HG03342 (cell line): Measurements from ENCODE around the gene GSTA2.
"Not testable (repeated sequence)": the region's sequence is repeated elsewhere in the genome, so short reads cannot be mapped to it uniquely, and the experiment has no call there.

Source experiments
- ATAC-seq: cut with Tn5 transposase; IDR thresholded peaks from one replicate; pipeline ENCODE4 v1.9.1; 2021; ENCODE audit warnings: mild to moderate bottlenecking, moderate library complexity; ENCODE audit not compliant: unreplicated experiment

GSTA2 gene

GRCh38 chr6:52760105-52760765 is 3.0 kb downstream of the GSTA2 start:
- no peak for ATAC-seq

GRCh38 chr6:52759085-52759484 is 4.2 kb downstream of the GSTA2 start:
- no peak for ATAC-seq

GRCh38 chr6:52757651-52758338 is 5.5 kb downstream of the GSTA2 start:
- not testable (repeated sequence) for ATAC-seq

GRCh38 chr6:52754443-52754842 is 8.8 kb downstream of the GSTA2 start:
- no peak for ATAC-seq

- not testable (repeated sequence) for ATAC-seq
These were observed 10.1 kb downstream of the GSTA2 start for GRCh38 chr6:52753137-52753536.

- no peak for ATAC-seq
These were observed 11.0 kb downstream of the GSTA2 start for GRCh38 chr6:52752310-52752709.

GRCh38 chr6:52749556-52750152 is 13.6 kb downstream of the GSTA2 start:
- ATAC-seq, result no peak

- ATAC-seq, result not testable (repeated sequence)
These were observed 16.0 kb downstream of the GSTA2 start for GRCh38 chr6:52747301-52747700.

GRCh38 chr6:52746213-52746612 is 17.1 kb downstream of the GSTA2 start:
- ATAC-seq, result no peak

GRCh38 chr6:52745764-52746201 is 17.5 kb downstream of the GSTA2 start:
- ATAC-seq, result no peak

- ATAC-seq, result no peak
These were observed 21.4 kb downstream of the GSTA2 start for GRCh38 chr6:52741872-52742271.

- no peak for ATAC-seq
These were observed 23.6 kb downstream of the GSTA2 start for GRCh38 chr6:52739627-52740026.

GRCh38 chr6:52739134-52739533 is 24.1 kb downstream of the GSTA2 start:
- no peak for ATAC-seq

- no peak for ATAC-seq
These were observed 27.1 kb downstream of the GSTA2 start for GRCh38 chr6:52736145-52736544.

GRCh38 chr6:52735071-52735470 is 28.2 kb downstream of the GSTA2 start:
- ATAC-seq, result no peak

- no peak for ATAC-seq
These were observed 29.2 kb downstream of the GSTA2 start for GRCh38 chr6:52734072-52734471.

GRCh38 chr6:52733172-52733571 is 30.1 kb downstream of the GSTA2 start:
- no peak for ATAC-seq

- ATAC-seq, result no peak
These were observed 31.6 kb downstream of the GSTA2 start for GRCh38 chr6:52731719-52732118.

GRCh38 chr6:52729576-52729975 is 33.7 kb downstream of the GSTA2 start:
- no peak for ATAC-seq

- no peak for ATAC-seq
These were observed 34.9 kb downstream of the GSTA2 start for GRCh38 chr6:52728394-52728793.

GRCh38 chr6:52727908-52728307 is 35.4 kb downstream of the GSTA2 start:
- ATAC-seq, result no peak
